Measurements from ENCODE around the gene CHST14. TPM values are rescaled to one million over a fixed set of nuclear protein-coding genes. Genes with fewer than 3 reads are reported as not detected.

CHST14 gene
- total RNA-seq, 2 experiments from 2014 or later = 4.3 to 5.1 TPM

GRCh38 chr15:40456738-40457137 lies 14.0 kb upstream of the CHST14 start:
- no peak for TF ChIP-seq CTCF (IDR thresholded peaks at IDR 0.05)
- ChIA-PET POLR2A (interaction anchor here (0.8 to 2.3 kb wide), 4 partner anchors 9 to 35 kb away, joined by 3 to 15 read pairs (median 4); no protein-coding TSS in a partner anchor), CTCF (interaction anchor here (1.5 to 2.1 kb wide), 3 partner anchors 14 to 50 kb away, joined by 4 to 11 read pairs (median 9); no protein-coding TSS in a partner anchor)
- H3K27ac Mint-ChIP-seq = peak overlapping the region; percentile 63
- H3K4me3 Mint-ChIP-seq = no peak overlapping the region
- H3K4me1 Mint-ChIP-seq (ENCODE audit: low read depth) = peaks cover 56% of the 10 kb centered on the region
- intact Hi-C loops (cut with micrococcal nuclease) = no loop called here
- H3K9me3 Mint-ChIP-seq = no peaks in the 10 kb centered on the region
- ATAC-seq (peak; percentile 27), DNase-seq (peak; percentile 43)
- no peaks in the 10 kb centered on the region for H3K36me3 Mint-ChIP-seq (ENCODE audit: low read depth)
- H3K27me3 Mint-ChIP-seq = no peaks in the 10 kb centered on the region

GRCh38 chr15:40458495-40459371 lies 12.1 kb upstream of the CHST14 start:
- H3K27me3 Mint-ChIP-seq = no peaks in the 10 kb centered on the region
- peaks cover 36% of the 10 kb centered on the region for H3K4me1 Mint-ChIP-seq (ENCODE audit: low read depth)
- H3K9me3 Mint-ChIP-seq = no peaks in the 10 kb centered on the region
- ChIA-PET CTCF (interaction anchor here (1.1 to 1.4 kb wide), 2 partner anchors 115 to 118 kb away, joined by 3 to 4 read pairs; partner anchors contain the start of gene CCDC9B), POLR2A (interaction anchor here (1.0 to 2.3 kb wide), 4 partner anchors 10 to 66 kb away, joined by 3 to 15 read pairs (median 6); no protein-coding TSS in a partner anchor)
- H3K36me3 Mint-ChIP-seq (ENCODE audit: low read depth) = no peaks in the 10 kb centered on the region
- intact Hi-C loops (cut with micrococcal nuclease) = no loop called here
- H3K4me3 Mint-ChIP-seq = no peak overlapping the region
- ATAC-seq = no peak
- H3K27ac Mint-ChIP-seq = no peak overlapping the region
- TF ChIP-seq CTCF (IDR thresholded peaks at IDR 0.05) = no peak
- no peak for DNase-seq

GRCh38 chr15:40459391-40460015 lies 11.3 kb upstream of the CHST14 start:
- Mint-ChIP-seq H3K27me3 (no peaks in the 10 kb centered on the region), H3K27ac (no peak overlapping the region), H3K4me1 (ENCODE audit: low read depth) (peaks cover 29% of the 10 kb centered on the region), H3K36me3 (ENCODE audit: low read depth) (no peaks in the 10 kb centered on the region), H3K9me3 (no peaks in the 10 kb centered on the region), H3K4me3 (no peak overlapping the region)
- CTCF ChIA-PET = interaction anchor here (1.4 kb wide), 1 partner anchor 115 kb away, joined by 4 read pairs; no protein-coding TSS in a partner anchor
- DNase-seq (no peak), ATAC-seq (no peak)
- POLR2A ChIA-PET = interaction anchor here (1.6 kb wide), 1 partner anchor 10 kb away, joined by 9 read pairs; no protein-coding TSS in a partner anchor
- intact Hi-C loops (cut with micrococcal nuclease) = no loop called here
- TF ChIP-seq CTCF (IDR thresholded peaks at IDR 0.05) = no peak

GRCh38 chr15:40460404-40460803 lies 10.4 kb upstream of the CHST14 start:
- peaks cover 2% of the 10 kb centered on the region for H3K36me3 Mint-ChIP-seq (ENCODE audit: low read depth)
- no peak overlapping the region for H3K4me3 Mint-ChIP-seq
- no peaks in the 10 kb centered on the region for H3K27me3 Mint-ChIP-seq
- no peaks in the 10 kb centered on the region for H3K9me3 Mint-ChIP-seq
- DNase-seq (no peak), ATAC-seq (no peak)
- ChIA-PET CTCF (no interaction called here), POLR2A (interaction anchor here (1.6 kb wide), 1 partner anchor 10 kb away, joined by 9 read pairs; no protein-coding TSS in a partner anchor)
- intact Hi-C loops (cut with micrococcal nuclease) = no loop called here
- TF ChIP-seq CTCF (IDR thresholded peaks at IDR 0.05) = no peak
- peaks cover 24% of the 10 kb centered on the region for H3K4me1 Mint-ChIP-seq (ENCODE audit: low read depth)
- no peak overlapping the region for H3K27ac Mint-ChIP-seq

All from activated CD8-positive, alpha-beta T cell treated with anti-CD3 and anti-CD28 coated beads for 36 hours (primary cell).